GM13976 (cell line): ENCODE data around the gene CCDC43.
"Not testable (repeated sequence)": the region's sequence is repeated elsewhere in the genome, so short reads cannot be mapped to it uniquely, and the experiment has no call there.

Source experiments
- DNase-seq: peaks from one replicate; pipeline ENCODE4 v3.0.0; 2012; ENCODE audit warnings: low spot score
- in situ Hi-C: fragments of 300-500 bp; cut with MboI; formaldehyde crosslinking; loops from one replicate; pipeline ENCODE4 v1.12.0; 2022; ENCODE audit warnings: low sequenced_read_pairs, mixed read lengths, inconsistent platforms; ENCODE audit not compliant: unreplicated experiment
- TF ChIP-seq, protein P1 (sequence below): IDR thresholded peaks from 2 replicates; pipeline ENCODE4 v1.5.1; 2012; ENCODE audit warnings: borderline replicate concordance, mild to moderate bottlenecking; ENCODE audit not compliant: insufficient read depth; ENCODE audit errors: extremely low read depth, missing control alignments, control extremely low read depth

CCDC43 gene, protein sequence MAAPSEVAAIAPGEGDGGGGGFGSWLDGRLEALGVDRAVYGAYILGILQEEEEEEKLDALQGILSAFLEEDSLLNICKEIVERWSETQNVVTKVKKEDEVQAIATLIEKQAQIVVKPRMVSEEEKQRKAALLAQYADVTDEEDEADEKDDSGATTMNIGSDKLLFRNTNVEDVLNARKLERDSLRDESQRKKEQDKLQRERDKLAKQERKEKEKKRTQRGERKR

DNA sequence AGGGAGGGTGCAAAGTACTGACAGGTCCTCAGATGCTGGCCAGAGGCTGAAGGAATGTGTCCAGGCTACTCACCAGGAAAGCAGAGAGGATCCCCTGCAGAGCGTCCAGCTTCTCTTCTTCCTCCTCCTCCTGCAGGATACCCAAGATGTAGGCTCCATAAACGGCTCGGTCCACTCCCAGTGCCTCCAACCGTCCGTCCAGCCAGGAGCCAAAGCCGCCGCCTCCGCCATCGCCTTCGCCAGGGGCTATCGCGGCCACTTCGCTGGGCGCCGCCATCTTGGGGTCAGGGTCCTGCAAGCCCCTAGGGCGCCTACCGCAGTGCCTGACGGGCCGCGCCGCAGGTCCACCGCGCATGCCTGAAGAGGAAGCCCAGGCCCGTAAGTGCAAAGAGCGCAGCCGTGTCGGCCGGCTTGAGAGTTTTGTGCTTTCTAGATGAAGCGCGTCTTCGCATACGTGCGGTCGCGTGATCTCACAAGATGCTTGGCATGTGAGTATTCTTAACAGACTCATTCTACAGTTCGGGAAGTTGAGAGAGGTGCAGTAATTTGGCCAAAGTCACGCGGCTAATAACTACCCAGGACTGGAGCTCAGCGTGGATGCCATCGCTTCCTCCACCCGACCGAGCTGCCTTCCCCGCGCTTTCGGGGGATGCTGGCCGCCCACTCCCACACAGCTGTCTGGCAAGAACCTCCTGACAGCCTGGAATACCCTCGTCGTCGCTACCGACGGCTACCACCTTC is at the start of gene CCDC43:
CCDC43 (minus strand) TSS at position 300 of the 741 bp plus-strand sequence; CDS start at position 277, 23 bp downstream.
- TF ChIP-seq, protein P1, sequence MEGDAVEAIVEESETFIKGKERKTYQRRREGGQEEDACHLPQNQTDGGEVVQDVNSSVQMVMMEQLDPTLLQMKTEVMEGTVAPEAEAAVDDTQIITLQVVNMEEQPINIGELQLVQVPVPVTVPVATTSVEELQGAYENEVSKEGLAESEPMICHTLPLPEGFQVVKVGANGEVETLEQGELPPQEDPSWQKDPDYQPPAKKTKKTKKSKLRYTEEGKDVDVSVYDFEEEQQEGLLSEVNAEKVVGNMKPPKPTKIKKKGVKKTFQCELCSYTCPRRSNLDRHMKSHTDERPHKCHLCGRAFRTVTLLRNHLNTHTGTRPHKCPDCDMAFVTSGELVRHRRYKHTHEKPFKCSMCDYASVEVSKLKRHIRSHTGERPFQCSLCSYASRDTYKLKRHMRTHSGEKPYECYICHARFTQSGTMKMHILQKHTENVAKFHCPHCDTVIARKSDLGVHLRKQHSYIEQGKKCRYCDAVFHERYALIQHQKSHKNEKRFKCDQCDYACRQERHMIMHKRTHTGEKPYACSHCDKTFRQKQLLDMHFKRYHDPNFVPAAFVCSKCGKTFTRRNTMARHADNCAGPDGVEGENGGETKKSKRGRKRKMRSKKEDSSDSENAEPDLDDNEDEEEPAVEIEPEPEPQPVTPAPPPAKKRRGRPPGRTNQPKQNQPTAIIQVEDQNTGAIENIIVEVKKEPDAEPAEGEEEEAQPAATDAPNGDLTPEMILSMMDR: no peak
- peak; percentile 95 for DNase-seq
- in situ Hi-C loops: no loop called here

DNA sequence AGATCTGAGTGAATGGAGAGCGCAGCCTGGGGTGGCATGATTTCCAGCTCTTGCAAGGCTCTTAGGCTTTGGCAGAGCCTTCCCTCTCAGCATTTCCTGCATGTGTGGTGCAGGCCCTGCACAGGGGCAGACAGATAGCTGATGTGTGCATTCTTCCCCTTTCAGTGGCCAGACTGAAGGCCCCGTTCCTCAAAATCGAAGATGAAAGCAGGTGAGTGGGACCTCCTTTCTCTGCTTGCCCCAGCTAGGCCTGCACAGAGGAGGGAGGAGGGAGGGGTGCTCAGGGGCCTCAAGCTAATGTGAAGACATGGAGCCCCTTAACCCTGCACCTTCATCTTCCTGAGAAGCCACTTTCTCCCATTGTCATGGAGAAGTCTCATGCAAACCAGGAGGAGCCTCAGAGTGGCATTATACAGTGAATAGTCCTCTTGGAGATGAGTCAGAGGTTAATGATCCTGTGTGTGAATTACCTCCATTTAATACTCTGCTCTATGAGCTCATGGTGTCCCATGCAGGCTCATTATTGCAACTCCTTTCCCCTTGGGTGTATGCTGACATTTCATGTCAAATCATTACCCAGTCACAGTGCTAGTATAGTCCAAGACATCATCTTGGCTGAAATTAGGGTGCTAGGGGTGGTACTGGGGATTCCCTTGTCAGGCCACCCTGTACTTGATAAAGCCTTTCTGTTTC is 48.8 kb upstream of the CCDC43 start:
- TF ChIP-seq, protein P1: no peak
- in situ Hi-C loops: no loop called here
- DNase-seq: peak; percentile 62

DNA sequence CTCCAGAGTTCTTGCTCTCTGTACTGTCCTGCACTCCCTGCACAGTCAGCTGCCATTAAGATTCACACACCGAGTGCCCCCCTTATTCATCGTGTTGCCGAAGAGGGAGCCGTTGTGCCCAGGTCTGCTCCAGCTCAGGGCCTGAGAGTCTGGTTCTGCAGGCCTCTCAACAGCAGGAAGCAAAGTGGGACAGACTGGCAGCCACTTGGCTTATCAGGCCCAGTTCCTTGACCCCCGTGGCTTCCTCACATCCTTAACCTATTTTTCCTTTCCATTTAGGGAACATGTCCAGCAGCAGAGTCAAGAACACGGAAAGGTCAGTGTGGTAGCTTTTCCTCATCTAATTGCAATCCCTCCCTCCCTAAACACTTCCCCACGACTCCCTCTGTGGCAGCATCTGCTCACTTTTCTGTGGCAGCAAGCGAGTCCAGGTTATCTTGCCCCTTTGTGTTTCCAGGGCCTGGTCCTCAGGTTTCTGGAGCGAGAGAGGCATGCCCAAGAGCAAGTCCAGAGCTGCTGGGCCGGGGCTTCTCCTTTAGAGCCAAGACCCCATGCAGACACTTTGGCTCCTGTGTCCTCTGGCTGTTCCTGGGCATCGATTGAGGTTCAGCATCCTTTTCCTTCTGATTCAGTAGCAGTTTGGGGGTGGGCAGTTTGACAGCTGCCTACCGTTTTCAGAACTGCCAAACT is 47.1 kb upstream of the CCDC43 start:
- TF ChIP-seq, protein P1: no peak
- no peak for DNase-seq
- in situ Hi-C loops: no loop called here

DNA sequence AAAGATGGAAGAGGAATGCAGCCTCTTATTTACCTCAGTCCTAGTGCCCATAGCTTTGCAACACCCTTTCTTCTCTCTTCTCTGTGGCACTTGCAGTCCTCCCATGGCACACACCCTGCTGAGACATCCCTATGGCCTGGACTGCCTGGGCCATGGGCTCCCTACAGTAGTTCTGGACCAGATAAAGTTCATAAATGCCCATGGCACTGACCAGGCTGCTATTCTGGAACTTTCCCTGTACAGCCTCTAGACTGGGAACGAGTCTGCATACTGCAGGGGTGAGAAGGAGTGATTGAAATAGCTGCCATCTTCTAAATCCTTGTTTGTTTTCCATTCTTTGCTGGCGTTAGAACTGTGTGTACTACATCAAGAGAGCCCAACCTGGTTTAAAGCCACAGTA is 44.7 kb upstream of the CCDC43 start:
- DNase-seq: no peak
- in situ Hi-C loops: no loop called here
- TF ChIP-seq, protein P1: no peak

DNA sequence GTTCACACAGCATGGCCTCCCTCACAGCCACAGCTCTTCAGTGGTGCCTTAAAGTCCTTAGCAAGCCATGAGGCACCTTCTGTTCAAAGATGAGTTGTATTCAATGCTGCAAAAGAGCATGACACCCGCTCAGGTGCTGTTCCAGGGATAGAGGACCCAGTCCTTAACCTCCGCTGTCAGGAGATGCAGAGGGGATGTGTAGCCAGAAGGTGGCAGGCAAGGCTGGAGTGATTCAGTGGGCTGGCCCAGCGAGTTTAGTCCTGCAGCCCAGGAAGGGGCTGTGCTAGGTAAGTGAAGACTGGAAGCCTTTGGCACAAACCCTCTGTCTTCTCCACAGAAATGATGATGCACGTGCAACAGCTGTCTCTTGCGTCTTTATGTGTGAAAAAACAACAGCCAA is 44.2 kb upstream of the CCDC43 start:
- TF ChIP-seq, protein P1: no peak
- DNase-seq: no peak
- in situ Hi-C loops: no loop called here

DNA sequence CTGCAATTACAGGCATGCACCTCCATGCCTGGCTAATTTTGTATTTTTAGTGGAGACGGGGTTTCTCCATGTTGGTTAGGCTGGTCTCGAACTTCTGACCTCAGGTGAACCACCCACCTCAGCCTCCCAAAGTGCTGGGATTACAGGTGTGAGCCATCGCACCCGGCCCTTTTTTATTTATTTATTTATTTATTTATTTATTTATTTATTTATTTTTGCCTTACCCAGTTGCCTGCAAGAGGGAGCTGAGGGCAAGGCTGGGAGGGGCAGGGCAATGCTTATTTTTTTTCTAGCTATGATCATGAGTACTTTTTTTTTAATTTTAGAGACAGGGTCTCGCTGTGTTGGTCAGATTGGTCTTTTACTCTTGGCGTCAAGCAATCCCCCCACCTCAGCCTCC is 36.5 kb upstream of the CCDC43 start:
- in situ Hi-C loops, DNase-seq: not testable (repeated sequence)
